SK-N-SH treated with all-trans-retinoic acid at 6 μM for 48 hours (cell line): ENCODE results near the gene CYP4F12.

Experiments used
- ATAC-seq: fragments of 200-7000 bp; cut with Tn5 transposase; 3 replicates; pipeline ENCODE4 v1.9.1; 2020; ENCODE audit warnings: mild to moderate bottlenecking, moderate library complexity
- ARNTL ChIP-seq: fragments of 450-650 bp; formaldehyde crosslinking; IDR thresholded peaks from 2 replicates; pipeline ENCODE4 v1.5.0; 2020; ENCODE audit warnings: low read depth, mild to moderate bottlenecking, moderate library complexity, borderline replicate concordance
- BACH2 ChIP-seq: fragments of 250-450 bp; sonication (Bioruptor Pico); IDR thresholded peaks from 2 replicates; pipeline ENCODE4 v1.9.0; 2021; ENCODE audit warnings: mild to moderate bottlenecking, borderline replicate concordance
- CSDC2 ChIP-seq: fragments of 250-450 bp; sonication (Bioruptor Pico); IDR thresholded peaks from 2 replicates; pipeline ENCODE4 v1.5.0; 2020; ENCODE audit warnings: mild to moderate bottlenecking, moderate library complexity
- ESRRG ChIP-seq: fragments of 250-450 bp; sonication (Bioruptor Pico); IDR thresholded peaks from 2 replicates; pipeline ENCODE4 v1.6.1; 2021; ENCODE audit warnings: mild to moderate bottlenecking
- OSR1 ChIP-seq: fragments of 250-450 bp; sonication (Bioruptor Pico); IDR thresholded peaks from 2 replicates; pipeline ENCODE4 v1.8.0; 2022; ENCODE audit warnings: moderate library complexity, mild to moderate bottlenecking, inconsistent platforms
- PPARA ChIP-seq: fragments of 250-450 bp; sonication (Bioruptor Pico); IDR thresholded peaks from 2 replicates; pipeline ENCODE4 v1.5.0; 2020; ENCODE audit warnings: mild to moderate bottlenecking, borderline replicate concordance
- SNAI2 ChIP-seq: fragments of 250-450 bp; sonication (Bioruptor Pico); IDR thresholded peaks from 2 replicates; pipeline ENCODE4 v1.5.0; 2020; ENCODE audit warnings: mild to moderate bottlenecking, moderate library complexity
- TOX ChIP-seq: fragments of 250-450 bp; sonication (Bioruptor Pico); IDR thresholded peaks from 2 replicates; pipeline ENCODE4 v1.8.0; 2021; ENCODE audit warnings: mild to moderate bottlenecking, moderate library complexity, borderline replicate concordance
- ZC3H10 ChIP-seq: fragments of 250-450 bp; sonication (Bioruptor Pico); IDR thresholded peaks from 2 replicates; pipeline ENCODE4 v1.5.1; 2021; ENCODE audit warnings: mild to moderate bottlenecking, moderate library complexity
- TF ChIP-seq, protein P1 (sequence below): fragments of 250-450 bp; sonication (Bioruptor Pico); IDR thresholded peaks from 2 replicates; pipeline ENCODE4 v1.5.0; 2020; ENCODE audit warnings: mild to moderate bottlenecking, moderate library complexity
- TF ChIP-seq, protein P2 (sequence below): fragments of 250-450 bp; sonication (Bioruptor Pico); IDR thresholded peaks from 2 replicates; pipeline ENCODE4 v1.8.0; 2021; ENCODE audit warnings: low read depth, mild to moderate bottlenecking, moderate library complexity, borderline replicate concordance
- TF ChIP-seq, protein P3 (sequence below): fragments of 250-450 bp; sonication (Bioruptor Pico); IDR thresholded peaks from 2 replicates; pipeline ENCODE4 v1.5.1; 2021; ENCODE audit warnings: mild to moderate bottlenecking, moderate library complexity
- TF ChIP-seq, protein P4 (sequence below): fragments of 250-450 bp; sonication (Bioruptor Pico); IDR thresholded peaks from 2 replicates; pipeline ENCODE4 v1.8.0; 2020; ENCODE audit warnings: mild to moderate bottlenecking, moderate library complexity, borderline replicate concordance

Gene CYP4F12, protein sequence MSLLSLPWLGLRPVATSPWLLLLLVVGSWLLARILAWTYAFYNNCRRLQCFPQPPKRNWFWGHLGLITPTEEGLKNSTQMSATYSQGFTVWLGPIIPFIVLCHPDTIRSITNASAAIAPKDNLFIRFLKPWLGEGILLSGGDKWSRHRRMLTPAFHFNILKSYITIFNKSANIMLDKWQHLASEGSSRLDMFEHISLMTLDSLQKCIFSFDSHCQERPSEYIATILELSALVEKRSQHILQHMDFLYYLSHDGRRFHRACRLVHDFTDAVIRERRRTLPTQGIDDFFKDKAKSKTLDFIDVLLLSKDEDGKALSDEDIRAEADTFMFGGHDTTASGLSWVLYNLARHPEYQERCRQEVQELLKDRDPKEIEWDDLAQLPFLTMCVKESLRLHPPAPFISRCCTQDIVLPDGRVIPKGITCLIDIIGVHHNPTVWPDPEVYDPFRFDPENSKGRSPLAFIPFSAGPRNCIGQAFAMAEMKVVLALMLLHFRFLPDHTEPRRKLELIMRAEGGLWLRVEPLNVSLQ

DNA sequence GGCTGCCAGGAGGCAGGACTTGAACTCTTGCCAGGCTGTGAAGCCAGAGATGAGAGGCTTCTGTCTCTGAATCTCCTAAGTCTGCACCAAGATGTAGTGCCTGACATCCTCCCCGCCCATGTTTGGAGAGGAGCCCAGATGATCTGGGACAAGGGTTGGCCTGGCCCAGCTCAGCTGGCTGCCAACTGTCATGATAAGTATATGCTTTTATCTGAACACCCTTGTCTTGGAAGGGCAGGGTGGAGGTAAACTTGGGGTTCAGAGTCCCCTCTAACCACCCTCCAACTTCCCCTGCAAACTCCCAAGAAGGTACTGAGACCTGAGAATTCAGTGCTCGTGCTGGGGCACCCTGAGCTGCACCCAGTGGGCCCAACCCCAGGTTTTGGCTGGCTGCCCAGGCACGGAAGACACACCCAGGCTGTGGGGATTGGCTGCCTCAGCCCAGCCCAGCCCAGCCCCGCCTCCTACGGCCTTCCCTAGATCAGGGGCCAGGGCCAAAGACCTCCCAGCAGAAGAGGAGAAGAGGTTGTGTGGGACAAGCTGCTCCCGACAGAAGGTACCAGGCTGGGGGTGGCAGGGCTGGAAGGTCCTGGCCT is at the start of gene CYP4F12:
Gene CYP4F12 (plus strand): TSS at position 508 of the 596 bp plus-strand sequence. CDS start 443 bp downstream, outside the sequence.
- TF ChIP-seq, protein P1, sequence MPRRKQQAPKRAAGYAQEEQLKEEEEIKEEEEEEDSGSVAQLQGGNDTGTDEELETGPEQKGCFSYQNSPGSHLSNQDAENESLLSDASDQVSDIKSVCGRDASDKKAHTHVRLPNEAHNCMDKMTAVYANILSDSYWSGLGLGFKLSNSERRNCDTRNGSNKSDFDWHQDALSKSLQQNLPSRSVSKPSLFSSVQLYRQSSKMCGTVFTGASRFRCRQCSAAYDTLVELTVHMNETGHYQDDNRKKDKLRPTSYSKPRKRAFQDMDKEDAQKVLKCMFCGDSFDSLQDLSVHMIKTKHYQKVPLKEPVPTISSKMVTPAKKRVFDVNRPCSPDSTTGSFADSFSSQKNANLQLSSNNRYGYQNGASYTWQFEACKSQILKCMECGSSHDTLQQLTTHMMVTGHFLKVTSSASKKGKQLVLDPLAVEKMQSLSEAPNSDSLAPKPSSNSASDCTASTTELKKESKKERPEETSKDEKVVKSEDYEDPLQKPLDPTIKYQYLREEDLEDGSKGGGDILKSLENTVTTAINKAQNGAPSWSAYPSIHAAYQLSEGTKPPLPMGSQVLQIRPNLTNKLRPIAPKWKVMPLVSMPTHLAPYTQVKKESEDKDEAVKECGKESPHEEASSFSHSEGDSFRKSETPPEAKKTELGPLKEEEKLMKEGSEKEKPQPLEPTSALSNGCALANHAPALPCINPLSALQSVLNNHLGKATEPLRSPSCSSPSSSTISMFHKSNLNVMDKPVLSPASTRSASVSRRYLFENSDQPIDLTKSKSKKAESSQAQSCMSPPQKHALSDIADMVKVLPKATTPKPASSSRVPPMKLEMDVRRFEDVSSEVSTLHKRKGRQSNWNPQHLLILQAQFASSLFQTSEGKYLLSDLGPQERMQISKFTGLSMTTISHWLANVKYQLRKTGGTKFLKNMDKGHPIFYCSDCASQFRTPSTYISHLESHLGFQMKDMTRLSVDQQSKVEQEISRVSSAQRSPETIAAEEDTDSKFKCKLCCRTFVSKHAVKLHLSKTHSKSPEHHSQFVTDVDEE (CRISPR knock-in tag) = no peak
- TF ChIP-seq, protein P2, sequence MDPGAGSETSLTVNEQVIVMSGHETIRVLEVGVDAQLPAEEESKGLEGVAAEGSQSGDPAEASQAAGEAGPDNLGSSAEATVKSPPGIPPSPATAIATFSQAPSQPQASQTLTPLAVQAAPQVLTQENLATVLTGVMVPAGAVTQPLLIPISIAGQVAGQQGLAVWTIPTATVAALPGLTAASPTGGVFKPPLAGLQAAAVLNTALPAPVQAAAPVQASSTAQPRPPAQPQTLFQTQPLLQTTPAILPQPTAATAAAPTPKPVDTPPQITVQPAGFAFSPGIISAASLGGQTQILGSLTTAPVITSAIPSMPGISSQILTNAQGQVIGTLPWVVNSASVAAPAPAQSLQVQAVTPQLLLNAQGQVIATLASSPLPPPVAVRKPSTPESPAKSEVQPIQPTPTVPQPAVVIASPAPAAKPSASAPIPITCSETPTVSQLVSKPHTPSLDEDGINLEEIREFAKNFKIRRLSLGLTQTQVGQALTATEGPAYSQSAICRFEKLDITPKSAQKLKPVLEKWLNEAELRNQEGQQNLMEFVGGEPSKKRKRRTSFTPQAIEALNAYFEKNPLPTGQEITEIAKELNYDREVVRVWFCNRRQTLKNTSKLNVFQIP (CRISPR knock-in tag) = no peak
- TF ChIP-seq OSR1 (CRISPR knock-in tag) (no peak), SNAI2 (CRISPR knock-in tag) (no peak), ZC3H10 (no peak), ARNTL (no peak), BACH2 (CRISPR knock-in tag) (no peak), TOX (CRISPR knock-in tag) (no peak)
- TF ChIP-seq, protein P3, sequence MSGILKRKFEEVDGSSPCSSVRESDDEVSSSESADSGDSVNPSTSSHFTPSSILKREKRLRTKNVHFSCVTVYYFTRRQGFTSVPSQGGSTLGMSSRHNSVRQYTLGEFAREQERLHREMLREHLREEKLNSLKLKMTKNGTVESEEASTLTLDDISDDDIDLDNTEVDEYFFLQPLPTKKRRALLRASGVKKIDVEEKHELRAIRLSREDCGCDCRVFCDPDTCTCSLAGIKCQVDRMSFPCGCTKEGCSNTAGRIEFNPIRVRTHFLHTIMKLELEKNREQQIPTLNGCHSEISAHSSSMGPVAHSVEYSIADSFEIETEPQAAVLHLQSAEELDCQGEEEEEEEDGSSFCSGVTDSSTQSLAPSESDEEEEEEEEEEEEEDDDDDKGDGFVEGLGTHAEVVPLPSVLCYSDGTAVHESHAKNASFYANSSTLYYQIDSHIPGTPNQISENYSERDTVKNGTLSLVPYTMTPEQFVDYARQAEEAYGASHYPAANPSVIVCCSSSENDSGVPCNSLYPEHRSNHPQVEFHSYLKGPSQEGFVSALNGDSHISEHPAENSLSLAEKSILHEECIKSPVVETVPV (CRISPR knock-in tag) = no peak
- ATAC-seq = peak; percentile 73

DNA sequence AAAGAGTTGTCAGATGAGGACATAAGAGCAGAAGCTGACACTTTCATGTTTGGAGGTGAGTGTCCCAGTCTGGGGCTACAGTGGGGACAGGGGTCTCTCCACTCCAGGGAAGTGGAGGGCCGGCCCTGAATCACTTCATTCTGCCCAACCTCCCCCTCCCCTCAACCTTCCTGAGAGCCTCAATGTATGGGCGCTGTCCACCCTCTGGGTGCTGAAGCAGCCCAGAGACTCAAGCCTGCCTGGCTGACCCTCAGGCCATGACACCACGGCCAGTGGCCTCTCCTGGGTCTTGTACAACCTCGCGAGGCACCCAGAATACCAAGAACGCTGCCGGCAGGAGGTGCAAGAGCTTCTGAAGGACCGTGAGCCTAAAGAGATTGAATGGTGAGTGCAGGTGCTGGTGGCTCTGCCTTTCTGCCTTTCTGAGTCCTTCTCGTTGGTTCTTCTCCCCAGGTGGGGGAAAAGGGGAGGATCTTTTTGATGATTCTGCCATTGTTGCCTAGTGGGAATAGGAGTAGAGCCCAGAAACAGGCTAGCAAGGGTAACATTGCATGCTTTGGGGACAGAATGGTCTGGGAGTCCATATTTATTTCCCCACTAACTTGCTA is 49.1 kb upstream of the CYP4F12 start:
- TF ChIP-seq, protein P2 (CRISPR knock-in tag) = no peak
- no peak for TF ChIP-seq SNAI2 (CRISPR knock-in tag)
- TF ChIP-seq PPARA = no peak
- TF ChIP-seq CSDC2 (CRISPR knock-in tag) = no peak
- TF ChIP-seq ESRRG (CRISPR knock-in tag) = no peak
- TF ChIP-seq, protein P4, sequence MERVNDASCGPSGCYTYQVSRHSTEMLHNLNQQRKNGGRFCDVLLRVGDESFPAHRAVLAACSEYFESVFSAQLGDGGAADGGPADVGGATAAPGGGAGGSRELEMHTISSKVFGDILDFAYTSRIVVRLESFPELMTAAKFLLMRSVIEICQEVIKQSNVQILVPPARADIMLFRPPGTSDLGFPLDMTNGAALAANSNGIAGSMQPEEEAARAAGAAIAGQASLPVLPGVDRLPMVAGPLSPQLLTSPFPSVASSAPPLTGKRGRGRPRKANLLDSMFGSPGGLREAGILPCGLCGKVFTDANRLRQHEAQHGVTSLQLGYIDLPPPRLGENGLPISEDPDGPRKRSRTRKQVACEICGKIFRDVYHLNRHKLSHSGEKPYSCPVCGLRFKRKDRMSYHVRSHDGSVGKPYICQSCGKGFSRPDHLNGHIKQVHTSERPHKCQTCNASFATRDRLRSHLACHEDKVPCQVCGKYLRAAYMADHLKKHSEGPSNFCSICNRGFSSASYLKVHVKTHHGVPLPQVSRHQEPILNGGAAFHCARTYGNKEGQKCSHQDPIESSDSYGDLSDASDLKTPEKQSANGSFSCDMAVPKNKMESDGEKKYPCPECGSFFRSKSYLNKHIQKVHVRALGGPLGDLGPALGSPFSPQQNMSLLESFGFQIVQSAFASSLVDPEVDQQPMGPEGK (CRISPR knock-in tag) = no peak
- no peak for TF ChIP-seq TOX (CRISPR knock-in tag)
- TF ChIP-seq, protein P1 (CRISPR knock-in tag) = no peak
- no peak for ATAC-seq
